Naive B cell (primary cell): Measurements from ENCODE around the gene FAM237B. TPM values are rescaled to one million over a fixed set of nuclear protein-coding genes. Genes with fewer than 3 reads are reported as not detected.
"Not testable (repeated sequence)": the region's sequence is repeated elsewhere in the genome, so short reads cannot be mapped to it uniquely, and the experiment has no call there.

Source experiments
- ATAC-seq, 2 donors: fragments of 150-1000 bp; cut with Tn5 transposase; 2 replicates each; pipeline ENCODE4 v1.10.0; 2021; ENCODE audit warnings: low read depth in 2 of 2, mild to moderate bottlenecking in 2 of 2, moderate library complexity in 2 of 2
- DNase-seq: peaks from one replicate; pipeline ENCODE4 v3.0.0; 2022
- H3K27ac Mint-ChIP-seq, 6 donors: one replicate each; pipeline ENCODE4 v1.8.0; 2020 to 2022; ENCODE audit warnings: mild to moderate bottlenecking in 6 of 6, mixed read lengths in 6 of 6, moderate library complexity in 5 of 6, inconsistent platforms in 2 of 6
- H3K27me3 Mint-ChIP-seq, 3 donors: one replicate each; pipeline ENCODE4 v1.8.0; 2021 to 2022; ENCODE audit warnings: mixed read lengths in 3 of 3, mild to moderate bottlenecking in 1 of 3
- H3K36me3 Mint-ChIP-seq, 2 donors: one replicate each; pipeline ENCODE4 v1.8.0; 2020 to 2022; ENCODE audit warnings: mixed read lengths in 2 of 2, inconsistent platforms in 1 of 2, mild to moderate bottlenecking in 1 of 2
- H3K4me1 Mint-ChIP-seq, 3 donors: one replicate each; pipeline ENCODE4 v1.8.0; 2020 to 2022; ENCODE audit warnings: mixed read lengths in 3 of 3, inconsistent platforms in 1 of 3, mild to moderate bottlenecking in 1 of 3, moderate library complexity in 1 of 3
- H3K4me3 Mint-ChIP-seq, 8 donors: one replicate each; pipeline ENCODE4 v1.8.0; 2020 to 2022; ENCODE audit warnings: mild to moderate bottlenecking in 8 of 8, mixed read lengths in 8 of 8, moderate library complexity in 8 of 8, inconsistent platforms in 2 of 8
- H3K9me3 Mint-ChIP-seq, 7 donors: one replicate each; pipeline ENCODE4 v1.8.0; 2020 to 2022; ENCODE audit warnings: mixed read lengths in 7 of 7, mild to moderate bottlenecking in 5 of 7, inconsistent platforms in 2 of 7, moderate library complexity in 1 of 7
- polyA plus RNA-seq, 6 donors: library from polyadenylated mRNA; unstranded; fragments of 300-500 nt; fragmentation: Illumina TruSeq; gene quantifications; one replicate each; pipeline ENCODE4 v1.2.3, GENCODE V29; 2021; ENCODE audit warnings: low read depth in 6 of 6

The FAM237B gene
- not detected for polyA plus RNA-seq

DNA sequence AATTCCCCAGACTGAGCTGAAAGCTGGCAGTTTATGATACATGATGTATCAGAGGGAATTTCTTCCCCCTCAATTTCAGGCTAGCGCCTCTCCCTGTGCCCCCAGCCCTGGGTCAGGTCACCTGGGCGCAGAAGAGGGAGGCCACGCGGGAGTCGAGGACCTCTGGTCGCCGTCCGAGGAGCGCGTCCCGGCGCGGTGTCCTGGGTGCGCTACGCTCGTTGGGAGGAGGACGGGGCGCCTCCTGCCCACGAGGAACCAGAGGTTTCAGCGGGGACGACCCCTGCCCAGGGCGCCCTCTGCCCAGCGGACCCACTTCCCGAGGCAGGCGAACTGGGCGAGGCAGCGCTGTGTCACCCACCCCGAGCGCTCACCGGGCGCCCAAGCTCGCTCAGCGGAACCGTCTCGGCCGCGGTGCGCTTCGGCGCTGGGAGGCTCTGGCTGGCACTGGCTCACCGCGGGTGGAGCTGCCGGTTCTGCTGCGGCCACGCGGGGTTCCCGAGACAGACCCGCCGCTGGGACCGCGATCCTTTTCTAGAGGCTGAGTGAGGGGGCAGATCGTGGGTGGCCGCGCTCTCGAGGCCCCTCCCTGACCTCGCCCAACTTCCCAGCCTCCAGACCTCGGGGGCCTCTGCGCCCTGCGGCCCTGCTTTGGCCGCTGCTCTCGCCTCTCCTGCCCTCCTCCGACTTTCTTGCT is at the start of gene FAM237B:
FAM237B (minus strand) TSS at position 504 of the 694 bp plus-strand sequence. CDS start 1,556 bp downstream, outside the sequence.
- Mint-ChIP-seq H3K36me3 (peaks cover 0 to 11% of the 10 kb centered on the region in 2 donors), H3K27me3 (peaks cover 54 to 61% (median 60%) of the 10 kb centered on the region in 3 donors), H3K27ac (peak within 1 kb of the TSS in 1 of 6 donors; percentile 71), H3K4me1 (peaks cover 0 to 11% (median 10%) of the 10 kb centered on the region in 3 donors), H3K4me3 (peak within 1 kb of the TSS in 5 of 8 donors; percentile 9 to 77 (median 63)), H3K9me3 (no peaks in the 10 kb centered on the region)
- ATAC-seq (peak; percentile 25 to 40), DNase-seq (no peak)

DNA sequence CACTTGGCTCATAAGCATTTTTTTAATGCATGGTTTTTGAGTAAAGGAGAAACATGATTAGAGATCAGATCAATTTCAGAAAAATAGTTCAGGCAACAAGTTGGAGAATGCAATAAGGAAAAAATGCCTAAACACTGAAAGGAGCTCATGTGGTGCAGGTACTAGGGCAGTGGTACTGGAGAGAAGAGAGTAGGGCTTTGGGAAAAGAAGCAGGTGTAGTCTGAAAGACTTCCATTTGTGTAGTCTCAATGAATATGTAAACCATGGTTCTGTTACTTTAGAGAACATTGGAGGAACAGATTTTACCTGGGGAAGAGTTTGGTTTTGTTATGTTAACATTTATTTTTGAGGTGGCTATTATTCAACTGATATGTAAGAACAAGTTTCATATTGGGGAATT is 30.9 kb upstream of the FAM237B start:
- H3K27ac Mint-ChIP-seq, result peak overlapping the region in 1 of 6 donors; percentile 87
- H3K4me1 Mint-ChIP-seq, result peaks cover 29 to 53% (median 33%) of the 10 kb centered on the region in 3 donors
- H3K36me3 Mint-ChIP-seq, result peaks cover 19 to 26% of the 10 kb centered on the region in 2 donors
- no peaks in the 10 kb centered on the region for H3K27me3 Mint-ChIP-seq
- DNase-seq, result no peak
- H3K9me3 Mint-ChIP-seq, result peaks cover 0 to 6% (median 0%) of the 10 kb centered on the region in 7 donors
- ATAC-seq, result no peak
- no peak overlapping the region for H3K4me3 Mint-ChIP-seq

DNA sequence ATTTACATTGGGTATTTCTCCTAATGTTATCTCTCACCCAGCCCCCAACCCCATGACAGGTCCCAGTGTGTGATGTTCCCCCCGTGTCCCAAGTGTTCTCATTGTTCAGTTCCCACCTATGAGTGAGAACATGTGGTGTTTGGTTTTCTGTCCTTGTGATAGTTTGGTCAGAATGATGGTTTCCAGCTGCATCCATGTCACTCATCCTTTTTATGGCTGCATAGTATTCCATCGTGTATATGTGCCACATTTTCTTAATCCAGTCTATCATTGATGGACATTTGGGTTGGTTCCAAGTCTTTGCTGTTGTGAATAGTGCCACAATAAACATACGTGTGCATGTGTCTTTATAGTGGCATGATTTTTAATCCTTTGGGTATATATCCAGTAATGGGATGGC is 28.9 kb upstream of the FAM237B start:
- H3K36me3 Mint-ChIP-seq, result peaks cover 6 to 11% of the 10 kb centered on the region in 2 donors
- not testable (repeated sequence) for H3K27me3 Mint-ChIP-seq, DNase-seq, H3K4me3 Mint-ChIP-seq, ATAC-seq, H3K9me3 Mint-ChIP-seq
- peak overlapping the region in 1 of 6 donors; percentile 61 for H3K27ac Mint-ChIP-seq
- peaks cover 37 to 55% (median 49%) of the 10 kb centered on the region in 3 donors for H3K4me1 Mint-ChIP-seq

DNA sequence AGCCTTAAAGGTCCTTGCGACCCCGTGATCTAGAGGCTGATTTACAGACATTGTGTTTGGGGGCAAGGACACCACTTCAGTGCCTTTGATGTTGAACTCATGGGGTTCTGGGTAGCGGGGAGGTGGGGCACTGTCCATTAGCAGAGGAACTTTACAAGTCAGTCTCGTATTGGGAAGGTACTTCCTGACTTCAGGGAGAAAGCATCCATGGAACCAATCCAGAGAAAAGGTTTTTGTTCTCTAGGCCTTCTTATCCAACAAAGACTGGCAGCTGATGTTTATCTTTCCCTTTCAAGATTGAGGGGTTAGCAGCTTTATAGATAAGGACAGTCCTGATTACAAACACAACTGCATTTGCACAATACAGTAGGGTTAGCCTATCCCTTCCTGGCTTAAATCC is 28.2 kb upstream of the FAM237B start:
- H3K4me1 Mint-ChIP-seq, result peaks cover 38 to 56% (median 49%) of the 10 kb centered on the region in 3 donors
- H3K36me3 Mint-ChIP-seq, result peaks cover 6 to 11% of the 10 kb centered on the region in 2 donors
- H3K4me3 Mint-ChIP-seq, result peak overlapping the region in 2 of 8 donors; percentile 13 to 97
- no peaks in the 10 kb centered on the region for H3K9me3 Mint-ChIP-seq
- no peak for DNase-seq
- no peaks in the 10 kb centered on the region for H3K27me3 Mint-ChIP-seq
- ATAC-seq, result no peak
- peak overlapping the region in 2 of 6 donors; percentile 61 to 86 for H3K27ac Mint-ChIP-seq

DNA sequence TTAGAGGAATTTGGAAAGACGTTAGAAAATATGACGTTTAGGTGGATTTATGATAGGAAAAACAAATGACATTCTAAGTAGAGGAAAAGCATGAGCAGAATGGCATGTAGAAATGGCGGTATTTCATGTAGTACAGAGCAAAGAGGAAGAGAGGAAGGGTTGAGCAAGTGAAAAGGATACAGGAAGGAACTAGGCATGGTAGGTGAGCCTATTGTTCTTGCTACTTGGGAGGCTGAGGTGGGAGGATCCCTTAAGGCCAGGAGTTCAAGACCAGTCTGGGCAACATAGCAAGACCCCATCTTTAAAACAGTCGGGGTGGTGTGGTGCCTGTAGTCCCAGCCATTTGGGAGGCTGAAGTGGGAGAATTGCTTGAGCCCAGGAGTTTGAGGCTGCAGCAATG is 26.7 kb upstream of the FAM237B start:
- H3K4me3 Mint-ChIP-seq, result peak overlapping the region; percentile 53 to 99 (median 96)
- no peaks in the 10 kb centered on the region for H3K27me3 Mint-ChIP-seq
- peak overlapping the region in 5 of 6 donors; percentile 79 to 100 (median 97) for H3K27ac Mint-ChIP-seq
- no peak for ATAC-seq
- peaks cover 38 to 56% (median 49%) of the 10 kb centered on the region in 3 donors for H3K4me1 Mint-ChIP-seq
- no peaks in the 10 kb centered on the region for H3K9me3 Mint-ChIP-seq
- no peak for DNase-seq
- peaks cover 0 to 11% of the 10 kb centered on the region in 2 donors for H3K36me3 Mint-ChIP-seq

DNA sequence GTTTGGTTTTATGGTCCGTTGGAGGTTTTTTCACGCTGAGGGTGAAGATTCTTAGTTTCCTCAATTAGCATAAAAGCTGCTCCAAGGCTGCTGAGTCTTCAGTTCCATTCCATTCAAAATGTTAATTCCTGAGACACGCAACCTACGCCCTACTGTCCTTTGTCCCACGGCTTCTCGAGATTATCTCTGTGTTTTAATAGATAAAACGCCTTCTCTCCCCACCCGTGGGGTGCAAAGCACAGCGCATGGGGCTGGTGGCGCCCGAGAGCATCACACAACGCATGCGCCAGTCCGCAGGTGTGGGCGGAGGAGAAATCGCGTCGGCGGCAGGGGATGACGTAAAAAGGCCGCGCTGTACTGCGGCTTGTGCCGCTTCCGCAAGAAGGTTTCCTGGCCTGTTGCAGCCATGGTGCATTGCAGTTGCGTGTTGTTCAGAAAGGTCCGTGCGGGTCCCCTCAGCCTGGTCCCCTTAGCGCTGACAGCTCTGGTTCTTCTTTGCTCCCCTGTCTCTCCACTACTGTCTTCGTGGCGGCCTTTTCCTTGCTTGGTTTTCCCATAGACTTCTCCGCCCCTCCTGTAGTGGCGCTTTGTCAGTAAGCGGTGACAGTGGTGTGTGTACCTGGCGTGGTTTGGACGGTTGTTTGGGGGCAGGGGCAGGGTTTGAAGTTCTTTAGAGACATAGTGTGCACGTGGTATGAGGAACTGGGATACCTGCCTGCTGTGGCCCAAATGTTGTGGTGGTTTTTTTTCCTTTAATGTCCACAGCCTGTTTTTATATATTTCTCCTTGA is 25.4 kb upstream of the FAM237B start, which contains the start of gene GTPBP10:
GTPBP10 (plus strand) TSS at position 381 of the 790 bp plus-strand sequence; CDS start at position 407, 26 bp downstream.
- H3K27ac Mint-ChIP-seq, result peak within 1 kb of the TSS; percentile 97 to 100 (median 99)
- no peaks in the 10 kb centered on the region for H3K27me3 Mint-ChIP-seq
- DNase-seq (peak; percentile 93), ATAC-seq (peak; percentile 86 to 87)
- no peaks in the 10 kb centered on the region for H3K9me3 Mint-ChIP-seq
- peak within 1 kb of the TSS; percentile 86 to 99 (median 98) for H3K4me3 Mint-ChIP-seq
- no peaks in the 10 kb centered on the region for H3K36me3 Mint-ChIP-seq
- peaks cover 29 to 47% (median 44%) of the 10 kb centered on the region in 3 donors for H3K4me1 Mint-ChIP-seq

DNA sequence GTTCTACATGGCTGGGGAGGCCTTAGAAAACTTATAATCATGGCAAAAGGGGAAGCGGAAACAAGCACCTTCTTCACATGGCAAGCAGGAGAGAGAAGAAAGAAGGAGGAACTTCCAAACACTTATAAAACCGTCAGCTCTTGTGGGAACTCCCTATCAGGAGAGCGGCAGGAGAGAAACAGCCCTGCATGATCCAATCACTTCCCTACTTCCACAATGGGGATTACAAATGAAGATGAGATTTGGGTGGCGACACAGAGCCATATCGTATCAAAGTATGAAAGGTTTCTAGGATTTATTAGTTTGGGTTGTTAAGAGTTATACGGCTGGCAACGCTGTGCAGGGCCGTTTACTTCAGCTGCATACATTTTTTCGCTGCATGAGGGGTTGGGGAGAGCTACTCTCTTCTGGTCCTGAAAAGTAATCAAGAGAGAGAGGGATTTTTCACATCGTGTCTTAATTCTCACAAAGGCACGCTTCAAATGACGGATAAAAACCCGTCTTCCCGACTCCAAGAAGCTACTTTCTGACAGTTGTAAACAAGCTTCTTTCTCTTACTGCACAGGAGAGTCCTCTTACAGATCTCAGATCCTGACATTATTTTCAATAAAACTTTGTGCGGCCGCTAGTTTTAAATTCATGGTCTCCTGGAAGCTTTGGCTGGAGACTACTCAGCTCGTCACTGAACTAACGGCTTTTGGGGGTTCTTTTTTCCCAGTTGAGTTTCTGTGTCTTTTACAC is 24.7 kb upstream of the FAM237B start:
- Mint-ChIP-seq H3K9me3 (no peaks in the 10 kb centered on the region), H3K36me3 (no peaks in the 10 kb centered on the region), H3K4me3 (peak overlapping the region; percentile 86 to 99 (median 98)), H3K27me3 (no peaks in the 10 kb centered on the region), H3K4me1 (peaks cover 27 to 47% (median 44%) of the 10 kb centered on the region in 3 donors), H3K27ac (peak overlapping the region; percentile 97 to 100 (median 99))
- DNase-seq (peak; percentile 16), ATAC-seq (peak; percentile 0 to 4)

DNA sequence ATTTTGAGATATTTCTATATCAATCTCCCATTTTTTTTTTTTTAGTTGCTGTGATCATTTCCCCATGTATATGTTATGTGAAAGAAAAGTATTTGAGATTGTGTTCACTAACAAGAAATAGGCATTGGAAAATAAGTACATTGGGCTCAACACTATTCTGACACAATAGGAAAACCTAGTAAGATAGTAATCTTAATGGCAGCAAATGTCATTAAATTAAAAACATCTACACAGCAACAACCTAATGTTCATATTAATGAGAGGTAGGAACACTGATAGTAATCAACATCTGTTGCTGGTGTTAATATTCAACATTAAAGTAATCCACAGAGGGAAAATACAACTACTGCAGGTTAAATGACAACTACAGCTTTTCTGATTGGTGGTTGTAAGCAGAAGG is 23.9 kb upstream of the FAM237B start:
- peak overlapping the region in 3 of 6 donors; percentile 97 to 99 (median 99) for H3K27ac Mint-ChIP-seq
- H3K36me3 Mint-ChIP-seq, result no peaks in the 10 kb centered on the region
- H3K9me3 Mint-ChIP-seq, result no peaks in the 10 kb centered on the region
- H3K4me1 Mint-ChIP-seq, result peaks cover 26 to 43% (median 41%) of the 10 kb centered on the region in 3 donors
- H3K27me3 Mint-ChIP-seq, result no peaks in the 10 kb centered on the region
- ATAC-seq (no peak), DNase-seq (no peak)
- H3K4me3 Mint-ChIP-seq, result peak overlapping the region; percentile 86 to 99 (median 98)

DNA sequence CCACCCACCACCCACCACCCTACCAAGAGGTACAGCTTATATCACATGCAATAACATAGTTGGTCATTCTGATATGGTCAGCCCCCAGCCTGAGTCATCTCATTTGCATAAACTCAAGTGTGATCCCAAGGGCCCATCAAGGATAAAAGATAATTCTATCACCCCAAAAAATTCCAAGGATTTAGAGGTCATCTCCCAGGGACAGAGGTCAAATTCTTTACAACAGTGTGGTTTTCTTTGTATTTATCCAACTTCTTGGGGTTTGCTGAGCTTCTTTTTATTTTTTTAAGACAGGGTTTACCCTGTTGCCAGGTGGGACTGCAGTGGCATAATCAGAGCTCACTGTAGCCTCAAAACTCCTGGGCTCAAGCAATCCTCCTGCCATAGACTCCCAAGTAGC is 16.0 kb upstream of the FAM237B start:
- Mint-ChIP-seq H3K4me1 (no peaks in the 10 kb centered on the region), H3K27me3 (peaks cover 8 to 18% (median 16%) of the 10 kb centered on the region in 3 donors), H3K36me3 (no peaks in the 10 kb centered on the region), H3K9me3 (peaks cover 0 to 7% (median 0%) of the 10 kb centered on the region in 7 donors), H3K27ac (no peak overlapping the region), H3K4me3 (no peak overlapping the region)
- no peak for ATAC-seq
- no peak for DNase-seq

DNA sequence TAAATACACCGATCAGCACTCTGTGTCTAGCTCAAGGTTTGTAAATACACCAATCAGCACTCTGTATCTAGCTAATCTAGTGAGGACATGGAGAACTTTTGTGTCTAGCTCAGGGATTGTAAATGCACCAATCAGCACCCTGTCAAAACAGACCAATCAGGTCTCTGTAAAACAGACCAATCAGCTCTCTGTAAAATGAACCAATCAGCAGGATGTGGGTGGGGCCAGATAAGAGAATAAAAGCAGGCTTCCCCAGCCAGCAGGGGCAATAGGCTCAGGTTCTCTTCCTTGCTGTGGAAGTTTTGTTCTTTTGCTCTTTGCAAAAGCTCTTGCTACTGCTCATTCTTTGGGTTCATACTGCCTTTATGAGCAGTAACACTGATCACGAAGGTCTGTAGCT is 13.8 kb upstream of the FAM237B start:
- not testable (repeated sequence) for H3K4me3 Mint-ChIP-seq, H3K36me3 Mint-ChIP-seq, H3K4me1 Mint-ChIP-seq, H3K27ac Mint-ChIP-seq, ATAC-seq, DNase-seq, H3K9me3 Mint-ChIP-seq
- peaks cover 8 to 24% (median 18%) of the 10 kb centered on the region in 3 donors for H3K27me3 Mint-ChIP-seq

DNA sequence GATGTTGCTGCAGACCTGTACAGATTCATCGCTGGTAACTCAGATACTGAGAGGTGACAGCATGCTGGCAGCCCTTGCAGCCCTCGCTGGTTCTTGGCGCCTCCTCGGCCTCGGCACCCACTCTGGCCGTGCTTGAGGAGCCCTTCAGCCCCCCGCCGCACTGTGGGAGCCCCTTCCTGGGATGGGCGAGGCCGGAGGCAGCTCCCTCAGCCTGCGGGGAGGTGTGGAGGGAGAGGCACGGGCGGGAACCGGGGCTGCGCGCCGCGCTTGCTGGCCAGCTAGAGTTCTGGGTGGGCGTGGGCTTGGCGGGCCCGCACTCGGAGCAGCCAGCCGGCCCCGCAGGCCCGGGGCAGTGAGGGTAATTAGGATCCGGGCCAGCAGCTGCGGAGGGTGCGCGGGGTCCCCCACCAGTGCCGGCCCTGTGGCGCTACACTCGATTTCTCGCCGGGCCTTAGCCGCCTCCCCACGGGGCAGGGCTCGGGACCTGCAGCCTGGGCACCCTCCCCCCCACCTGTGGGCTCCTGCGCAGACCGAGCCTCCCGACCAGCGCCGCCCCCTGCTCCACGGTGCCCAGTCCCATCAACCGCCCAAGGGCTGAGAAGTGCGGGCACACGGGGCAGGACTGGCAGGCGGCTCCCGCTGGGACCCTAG is 13.2 kb upstream of the FAM237B start:
- Mint-ChIP-seq H3K36me3 (no peaks in the 10 kb centered on the region), H3K27ac (no peak overlapping the region), H3K9me3 (peaks cover 0 to 7% (median 0%) of the 10 kb centered on the region in 7 donors), H3K4me3 (no peak overlapping the region), H3K4me1 (no peaks in the 10 kb centered on the region), H3K27me3 (peaks cover 8 to 24% (median 18%) of the 10 kb centered on the region in 3 donors)
- DNase-seq (no peak), ATAC-seq (no peak)

DNA sequence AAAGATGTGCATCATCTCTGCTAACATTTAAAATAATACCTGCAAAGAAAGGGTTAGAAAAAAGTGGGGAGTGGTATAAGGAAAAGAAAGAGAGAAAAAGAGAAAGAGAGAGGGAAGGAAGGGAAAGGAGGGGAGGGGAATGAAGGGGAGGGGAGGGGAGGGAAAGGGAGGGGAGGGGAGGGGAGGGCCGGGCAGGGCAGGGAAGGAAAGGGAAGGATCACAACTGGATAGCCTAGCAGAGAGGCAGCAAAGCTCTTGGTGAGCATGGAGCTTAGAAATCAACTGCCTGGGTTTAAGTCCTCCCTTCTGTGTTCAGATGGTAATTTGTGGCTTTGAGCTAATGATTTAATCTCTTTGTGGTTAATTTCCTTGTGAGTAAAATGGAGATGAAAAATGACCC is 5.4 kb upstream of the FAM237B start:
- no peak for ATAC-seq
- Mint-ChIP-seq H3K36me3 (peaks cover 0 to 5% of the 10 kb centered on the region in 2 donors), H3K9me3 (no peaks in the 10 kb centered on the region)

More for the DNA sequence above, 5.4 kb upstream of the FAM237B start:
- peaks cover 0 to 3% (median under 1%) of the 10 kb centered on the region in 3 donors for H3K4me1 Mint-ChIP-seq
- no peak overlapping the region for H3K4me3 Mint-ChIP-seq
- H3K27ac Mint-ChIP-seq, result no peak overlapping the region
- H3K27me3 Mint-ChIP-seq, result peaks cover 23 to 34% (median 30%) of the 10 kb centered on the region in 3 donors
- DNase-seq, result no peak
